ENCODE data around the gene ITPR1.

Gene ITPR1

DNA sequence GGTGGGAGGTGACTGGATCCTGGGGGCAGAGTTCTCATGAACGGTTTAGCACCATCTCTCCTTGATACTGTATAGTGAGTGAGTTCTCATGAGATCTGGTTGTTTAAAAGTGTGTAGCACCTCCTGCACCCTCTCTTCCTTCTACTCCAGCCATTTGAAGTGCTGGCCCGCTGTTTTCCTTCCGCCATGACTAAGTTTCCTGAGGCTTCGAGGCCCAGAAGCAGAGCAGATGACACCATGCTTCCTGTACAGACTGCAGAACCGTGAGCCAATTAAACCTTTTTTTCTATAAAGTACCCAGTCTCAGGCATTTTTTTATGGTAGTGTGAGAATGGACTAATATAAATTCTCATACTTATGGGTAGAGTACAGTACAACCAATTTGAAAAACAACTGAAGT lies 362.5 kb downstream of the ITPR1 start:
- DNase-seq (ENCODE audit: low spot score) = no peak

DNA sequence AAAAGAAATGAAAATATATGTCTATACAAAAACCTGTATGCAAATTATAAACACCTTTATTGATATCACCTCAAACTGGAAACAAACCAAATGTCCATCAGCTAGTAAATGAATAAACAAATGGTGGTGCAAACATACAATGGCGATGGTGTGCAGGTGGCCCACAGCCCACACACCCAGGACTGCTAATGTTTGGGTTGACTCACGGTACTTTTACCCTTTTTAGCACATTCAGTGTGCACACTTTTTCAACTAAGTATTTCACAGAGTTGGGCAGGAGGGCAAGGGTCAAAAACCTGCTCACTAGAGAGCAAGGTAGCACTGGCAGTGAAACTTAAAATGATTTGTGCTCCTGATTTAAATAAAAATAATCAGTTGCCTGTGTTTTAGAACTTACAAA lies 363.0 kb downstream of the ITPR1 start:
- DNase-seq (ENCODE audit: low spot score) = no peak

DNA sequence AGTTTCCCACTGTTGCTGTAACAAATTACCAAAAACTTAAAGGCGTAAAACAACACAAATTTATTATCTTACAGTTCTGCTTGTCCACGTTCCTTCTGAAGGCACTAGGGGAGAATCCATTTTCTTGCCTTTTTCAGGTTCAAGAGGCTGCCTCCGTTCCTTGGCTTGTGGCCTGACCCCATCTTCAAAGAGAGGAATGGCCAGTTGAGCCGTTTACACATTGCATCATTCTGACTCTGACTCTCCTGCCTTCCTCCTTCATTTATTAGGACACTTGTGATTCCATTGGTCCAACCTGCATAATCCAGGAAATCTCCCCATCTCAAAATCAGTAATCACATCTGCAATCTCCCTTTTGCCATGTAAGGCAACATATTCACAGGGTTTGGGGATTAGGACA lies 363.4 kb downstream of the ITPR1 start:
- no peak for DNase-seq (ENCODE audit: low spot score)

DNA sequence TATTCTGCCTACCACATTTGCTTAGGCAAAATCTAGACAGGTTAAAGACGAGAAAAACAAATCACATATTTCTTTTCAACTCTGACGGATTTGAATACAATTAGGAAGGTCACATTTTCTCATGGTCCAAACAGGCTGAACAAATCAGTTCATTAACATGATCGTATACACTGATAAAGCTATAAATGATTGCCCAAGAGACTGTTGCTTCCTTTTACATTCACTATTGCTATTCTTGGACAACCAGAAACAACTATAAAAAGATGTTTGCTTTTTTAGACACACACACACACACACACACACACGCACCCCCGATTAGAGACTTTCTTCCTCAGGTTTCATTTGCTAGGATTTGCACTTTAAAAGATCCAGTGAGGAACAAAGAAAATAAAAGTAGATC lies 363.8 kb downstream of the ITPR1 start:
- DNase-seq (ENCODE audit: low spot score) = no peak

DNA sequence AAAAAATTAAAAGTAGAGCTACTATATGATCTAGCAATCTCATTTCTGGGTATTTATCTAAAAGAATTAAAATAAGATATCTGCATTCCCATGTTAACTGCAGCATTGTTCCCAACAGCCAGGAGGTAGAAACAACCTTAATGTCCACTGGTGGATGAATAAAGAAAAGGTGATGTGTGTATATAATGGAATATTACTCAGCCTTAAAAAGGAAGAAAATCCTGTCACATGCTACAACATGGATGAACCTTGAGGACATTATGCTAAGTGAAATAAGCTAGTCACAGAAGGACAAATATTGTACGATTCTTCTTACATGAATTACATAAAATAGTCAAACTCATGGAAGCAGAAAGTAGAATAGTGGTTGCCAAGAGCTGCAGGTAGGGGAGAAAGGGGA lies 366.6 kb downstream of the ITPR1 start:
- DNase-seq (ENCODE audit: low spot score) = no peak

DNA sequence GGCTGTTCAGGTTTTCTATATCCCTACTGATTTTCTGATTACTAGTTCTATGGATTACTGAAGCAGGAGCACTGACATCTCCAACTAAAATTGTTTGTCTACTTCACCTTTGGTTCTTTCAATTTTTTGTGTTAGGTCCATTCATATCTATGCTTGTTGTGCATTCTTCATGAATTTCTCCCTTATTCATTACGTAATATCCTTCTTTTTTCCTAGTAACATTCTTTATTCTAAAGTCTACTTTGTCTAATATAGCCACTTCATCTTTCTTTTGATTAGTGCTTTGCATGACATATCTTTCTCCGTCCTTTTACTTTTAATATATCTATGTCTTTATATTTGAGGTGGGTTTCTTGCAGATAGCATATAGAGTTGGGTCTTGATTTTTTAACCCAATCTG lies 369.8 kb downstream of the ITPR1 start:
- DNase-seq (ENCODE audit: low spot score) = no peak

DNA sequence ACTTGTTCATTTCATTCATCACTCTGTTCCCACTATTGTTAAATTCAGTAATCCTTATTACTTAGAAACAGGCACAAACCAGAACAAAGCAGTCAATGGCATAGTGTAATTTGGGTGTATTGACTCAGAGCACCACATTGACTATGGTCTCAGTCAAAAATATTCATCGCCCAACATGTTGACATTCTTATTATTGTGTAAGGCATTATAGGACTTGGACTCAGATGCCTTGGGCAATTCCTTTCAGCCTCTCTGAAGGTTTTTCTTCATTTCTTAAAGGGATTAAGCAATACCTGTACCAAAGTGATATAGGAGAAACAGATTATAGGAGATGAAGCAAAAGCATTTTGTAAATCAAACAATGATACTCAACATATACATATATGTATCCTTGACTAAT lies 371.4 kb downstream of the ITPR1 start:
- no peak for DNase-seq (ENCODE audit: low spot score)

DNA sequence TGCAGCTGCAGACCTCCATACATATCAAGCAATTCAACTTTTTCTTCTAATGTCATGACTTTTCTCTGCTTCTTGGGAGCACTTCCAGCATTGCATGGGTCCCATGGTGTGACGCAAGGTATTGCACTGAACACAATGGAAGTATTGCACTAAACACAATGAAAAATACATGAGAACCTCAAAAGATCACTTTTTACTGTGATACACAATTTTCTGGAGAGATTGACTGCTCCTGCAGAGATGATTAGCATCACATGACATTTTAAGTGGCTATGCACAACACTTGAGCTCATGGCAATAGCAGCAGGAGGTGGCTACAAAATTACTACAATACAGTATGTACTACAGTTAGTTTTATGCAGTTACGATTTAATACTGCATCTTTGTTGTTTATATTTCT lies 372.6 kb downstream of the ITPR1 start:
- no peak for DNase-seq (ENCODE audit: low spot score)

DNA sequence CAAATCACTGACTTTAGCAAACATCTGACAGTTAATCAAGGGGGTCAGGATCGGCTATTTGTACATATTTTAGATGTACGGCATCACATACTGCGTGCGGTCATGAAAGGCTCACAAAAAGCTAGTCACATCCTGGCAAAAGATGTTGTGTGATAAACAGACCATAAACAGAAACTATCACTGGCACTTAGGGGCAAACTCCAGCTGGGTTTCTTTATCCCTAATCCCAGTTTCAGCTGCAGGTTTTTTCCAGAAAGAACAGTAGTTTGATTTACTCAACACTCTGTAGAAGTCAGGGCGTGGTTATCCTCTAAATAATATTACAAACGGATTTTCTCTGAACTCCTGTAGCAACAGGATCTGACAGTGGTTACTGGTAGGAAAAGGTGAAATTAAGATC lies 373.7 kb downstream of the ITPR1 start:
- no peak for DNase-seq (ENCODE audit: low spot score)

DNA sequence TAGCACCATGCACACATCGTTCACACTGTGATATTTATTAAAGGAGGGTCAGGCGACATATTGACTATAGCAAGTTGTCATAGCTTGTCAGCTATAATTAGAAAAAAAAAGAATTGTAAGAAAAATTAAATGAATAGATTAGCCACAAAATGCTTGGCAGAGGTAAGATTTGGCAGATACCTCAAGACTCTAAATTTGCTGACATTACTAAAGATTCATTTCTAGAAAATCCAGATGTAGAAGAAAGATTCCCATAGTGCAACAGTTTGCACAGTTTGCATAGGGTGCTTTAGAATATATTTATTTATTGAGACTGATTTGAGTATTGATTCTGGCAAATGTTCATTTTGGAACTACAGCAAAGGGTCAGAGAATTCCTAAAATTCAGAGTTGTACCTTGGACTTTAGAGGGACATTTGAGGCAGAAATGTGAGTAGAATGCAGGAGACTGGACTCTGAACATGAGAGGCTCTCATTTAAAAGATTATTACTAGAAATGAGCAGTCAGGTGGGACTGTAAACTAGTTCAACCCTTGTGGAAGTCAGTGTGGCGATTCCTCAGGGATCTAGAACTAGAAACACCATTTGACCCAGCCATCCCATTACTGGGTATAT lies 384.1 kb downstream of the ITPR1 start:
- no peak for DNase-seq (ENCODE audit: low spot score)

DNA sequence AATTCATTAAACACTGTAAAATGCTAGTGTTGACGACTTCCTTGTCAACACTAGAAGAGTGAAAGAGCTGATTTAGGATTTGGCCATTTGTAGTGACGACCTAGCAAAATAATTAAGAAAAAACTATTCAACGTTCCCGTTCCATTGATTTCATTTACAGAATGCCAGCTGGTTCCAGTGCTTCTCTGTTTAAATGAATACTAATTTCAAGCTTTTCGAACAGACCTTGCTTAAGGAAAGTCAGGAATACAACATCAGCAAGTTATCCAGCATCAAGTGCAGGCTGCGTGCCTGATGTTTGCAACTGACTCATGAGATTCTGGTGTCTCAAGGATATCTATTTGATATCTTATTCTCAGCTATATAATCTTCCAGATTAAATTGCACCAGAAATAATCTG lies 387.7 kb downstream of the ITPR1 start:
- DNase-seq (ENCODE audit: low spot score) = no peak

DNA sequence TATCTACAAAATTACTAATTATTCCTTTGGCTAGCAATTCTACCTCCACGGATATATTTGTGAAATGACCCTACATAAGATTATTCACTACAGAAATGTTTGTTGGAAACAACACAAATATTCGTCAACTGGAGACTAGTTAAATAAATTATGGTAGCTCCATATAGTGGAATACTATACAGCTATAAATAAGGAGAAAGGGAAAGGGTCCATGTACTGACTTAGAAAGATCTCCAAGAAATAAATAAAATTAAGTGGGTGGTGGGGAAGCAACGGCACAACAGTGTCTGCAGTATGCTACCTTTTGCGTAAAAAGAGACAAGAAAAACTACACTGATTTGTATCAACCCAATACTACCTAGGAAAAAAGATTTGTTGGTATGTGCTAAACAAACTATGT lies 389.4 kb downstream of the ITPR1 start:
- DNase-seq (ENCODE audit: low spot score) = no peak

DNA sequence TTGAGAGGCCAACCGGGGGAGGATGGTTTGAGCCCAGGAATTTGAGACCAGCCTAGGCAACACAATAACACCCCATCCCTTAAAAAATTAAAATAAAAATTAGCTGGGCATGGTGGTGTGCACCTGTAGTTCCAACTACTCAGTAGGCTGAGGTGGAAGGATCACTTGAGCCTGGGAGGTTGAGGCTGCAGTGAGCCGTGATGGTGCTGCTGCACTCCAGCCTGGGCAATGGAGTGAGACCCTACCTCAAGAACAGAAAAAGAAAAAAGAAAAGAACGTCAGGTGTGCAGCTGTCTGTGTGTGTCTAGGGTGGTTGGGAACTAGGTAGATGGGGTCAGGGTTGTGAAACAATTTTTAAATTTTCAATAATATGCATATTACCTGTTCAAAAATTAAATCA lies 389.9 kb downstream of the ITPR1 start:
- no peak for DNase-seq (ENCODE audit: low spot score)

DNA sequence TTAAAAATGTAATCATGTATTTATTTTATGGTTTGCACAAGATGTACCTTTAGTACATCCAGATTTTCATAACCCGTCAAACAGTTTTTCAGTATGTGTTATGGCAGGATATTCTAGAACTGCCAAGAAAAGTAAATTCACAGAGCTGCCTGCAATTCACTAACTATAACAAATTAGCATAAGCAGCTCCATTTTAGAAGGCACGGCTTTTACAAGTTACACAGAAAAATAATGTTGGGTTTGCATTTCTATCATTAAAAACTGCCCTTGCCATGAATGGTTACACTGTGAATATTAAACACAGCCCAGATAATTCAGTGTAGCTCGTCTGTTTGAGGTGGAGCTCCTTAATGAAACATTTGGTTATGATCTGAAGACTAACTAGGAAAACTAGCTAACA lies 391.7 kb downstream of the ITPR1 start:
- DNase-seq (ENCODE audit: low spot score) = no peak

DNA sequence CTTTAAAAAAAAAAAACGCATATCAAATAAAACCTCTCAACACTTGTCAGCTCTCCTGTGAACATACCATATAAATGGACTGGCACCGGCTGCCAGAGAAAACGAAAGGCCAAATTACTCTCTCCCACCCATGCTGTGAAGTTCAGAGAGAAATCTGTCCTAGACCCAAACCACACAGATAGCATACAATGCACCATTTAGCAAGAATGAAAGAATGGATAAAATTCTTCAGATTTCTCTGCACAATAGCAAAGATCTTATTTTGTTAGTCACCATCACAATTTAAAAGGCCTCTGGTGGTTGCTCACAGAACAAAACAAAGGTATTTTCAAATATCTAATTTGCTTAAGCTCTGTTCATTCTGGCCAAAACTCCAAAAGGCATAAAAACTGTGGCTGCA lies 392.2 kb downstream of the ITPR1 start:
- DNase-seq (ENCODE audit: low spot score) = peak; percentile 14

DNA sequence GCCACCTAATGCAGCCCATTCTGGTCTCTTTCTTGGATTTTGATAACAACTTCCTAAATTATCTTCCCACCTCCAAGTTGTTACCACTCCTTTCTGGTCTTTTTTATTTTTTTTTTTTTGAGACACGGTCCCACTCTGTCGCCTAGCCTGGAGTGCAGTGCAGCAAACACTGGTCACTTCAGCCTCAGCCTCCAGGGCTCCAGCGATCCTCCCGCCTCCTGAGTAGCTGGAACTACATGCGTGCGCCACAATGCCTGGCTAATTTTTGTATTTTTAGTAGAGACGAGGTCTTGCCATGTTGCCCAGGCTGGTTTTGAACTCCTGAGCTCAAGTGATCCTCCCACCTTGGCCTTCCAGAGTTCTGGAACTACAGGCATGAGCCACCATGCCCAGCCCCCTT lies 393.3 kb downstream of the ITPR1 start:
- no peak for DNase-seq (ENCODE audit: low spot score)

DNA sequence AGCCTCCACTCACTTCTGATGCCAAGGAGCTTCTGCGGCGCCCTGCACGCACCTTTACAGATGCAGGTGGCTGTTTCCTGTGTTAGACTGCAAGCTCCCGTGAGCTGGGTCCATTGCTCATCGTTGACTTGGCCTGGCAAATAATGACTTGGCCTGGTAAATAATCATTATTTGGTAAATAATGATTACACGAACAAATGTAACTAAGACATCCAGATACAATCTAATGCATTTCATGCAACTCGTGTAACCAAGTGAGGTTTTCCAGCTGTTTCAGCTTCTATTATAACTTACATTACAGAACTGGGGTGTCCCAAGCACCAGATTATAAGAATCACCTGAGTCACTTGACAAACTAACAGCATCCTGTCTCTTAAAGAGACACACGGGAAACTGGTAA lies 394.0 kb downstream of the ITPR1 start:
- no peak for DNase-seq (ENCODE audit: low spot score)

DNA sequence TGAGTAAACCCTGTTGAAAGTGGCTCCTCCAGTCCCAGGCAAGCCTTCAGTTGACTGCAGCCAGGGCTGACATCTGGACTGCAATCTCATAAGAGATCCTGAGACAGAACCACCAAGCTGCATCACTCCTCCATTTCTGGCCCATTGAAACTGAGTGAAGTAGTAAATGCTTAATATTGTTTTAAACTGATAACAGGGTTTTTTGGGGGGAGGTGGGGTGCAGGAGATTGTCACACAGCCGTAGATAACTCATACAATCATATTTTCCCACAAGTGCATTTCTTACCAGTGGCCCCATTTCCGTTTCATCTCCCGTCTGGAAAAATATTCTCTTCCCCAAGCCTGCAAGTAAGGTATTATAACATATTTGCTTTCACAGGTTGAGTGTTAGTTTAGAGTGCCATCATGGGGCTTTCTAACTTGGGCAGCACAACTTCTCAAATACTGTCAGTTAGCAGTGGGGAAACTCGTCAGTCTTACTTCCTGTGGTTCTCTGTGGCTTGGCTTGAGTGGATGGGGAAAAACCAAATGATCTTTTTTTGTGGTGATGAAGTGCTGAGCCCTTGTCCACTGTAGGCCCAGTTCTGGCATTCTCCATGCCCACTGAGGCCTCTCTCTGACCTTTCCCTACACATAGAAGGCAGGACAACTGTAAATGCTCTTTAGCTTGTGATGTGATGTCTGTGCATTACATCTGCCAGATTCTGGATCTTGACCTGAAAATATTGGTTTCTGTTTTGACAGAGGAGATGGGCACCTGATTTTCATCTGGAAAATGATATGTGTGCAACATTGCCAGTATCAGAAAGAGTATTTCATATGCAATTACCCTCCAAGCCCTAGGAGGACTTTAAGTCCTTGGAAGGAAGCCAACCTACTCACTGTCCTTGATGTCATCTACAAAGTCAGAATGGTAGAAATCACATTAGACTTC lies 396.0 kb downstream of the ITPR1 start:
- DNase-seq (ENCODE audit: low spot score) = no peak

DNA sequence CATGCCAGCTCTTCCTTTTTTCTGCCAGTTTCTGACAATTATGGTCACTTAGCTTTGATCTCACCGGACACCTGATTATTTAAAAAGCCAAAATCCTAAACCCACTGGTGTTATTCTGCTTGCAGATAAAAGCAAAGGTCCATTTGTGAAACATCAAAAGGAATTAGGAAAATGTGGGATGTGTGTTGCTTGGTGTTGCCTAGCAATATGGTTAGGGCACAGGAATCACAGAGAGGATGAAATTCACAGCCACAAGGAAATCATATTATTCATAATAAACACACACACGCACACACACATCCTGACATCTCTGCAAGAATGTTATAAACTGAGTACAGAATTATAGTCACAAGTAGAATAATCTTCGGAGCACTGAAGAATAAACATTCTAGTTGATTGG lies 396.7 kb downstream of the ITPR1 start:
- no peak for DNase-seq (ENCODE audit: low spot score)

DNA sequence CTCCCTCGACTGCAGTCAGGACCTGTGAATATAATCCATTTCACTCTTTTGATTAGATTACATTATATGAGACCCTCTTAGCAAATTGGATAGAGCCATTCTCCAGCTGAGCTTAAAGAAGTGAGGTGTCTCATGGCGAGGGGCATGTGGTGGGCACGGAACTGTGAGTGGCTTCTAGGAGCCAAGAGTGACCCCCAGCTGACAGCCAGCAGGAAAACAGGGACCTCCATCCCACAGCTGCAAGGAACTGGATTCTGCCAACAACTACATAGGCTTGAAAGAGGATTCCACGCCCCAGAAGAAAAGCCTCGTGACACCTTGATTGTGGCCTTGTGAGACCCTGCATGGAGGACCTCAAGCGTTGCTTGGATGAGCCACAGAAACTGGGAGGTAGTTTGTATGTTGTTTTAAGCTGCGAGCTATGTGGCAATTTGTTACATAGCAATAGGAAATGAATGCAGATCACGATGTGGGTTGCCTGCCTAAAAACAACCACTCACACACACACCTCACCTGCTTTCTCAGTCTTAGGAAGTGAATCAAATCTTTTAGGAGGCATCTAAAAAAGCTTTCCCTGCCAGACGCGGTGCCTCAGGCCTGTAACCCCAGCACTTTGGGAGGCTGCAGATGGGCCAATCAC lies 401.9 kb downstream of the ITPR1 start:
- DNase-seq (ENCODE audit: low spot score) = no peak

DNA sequence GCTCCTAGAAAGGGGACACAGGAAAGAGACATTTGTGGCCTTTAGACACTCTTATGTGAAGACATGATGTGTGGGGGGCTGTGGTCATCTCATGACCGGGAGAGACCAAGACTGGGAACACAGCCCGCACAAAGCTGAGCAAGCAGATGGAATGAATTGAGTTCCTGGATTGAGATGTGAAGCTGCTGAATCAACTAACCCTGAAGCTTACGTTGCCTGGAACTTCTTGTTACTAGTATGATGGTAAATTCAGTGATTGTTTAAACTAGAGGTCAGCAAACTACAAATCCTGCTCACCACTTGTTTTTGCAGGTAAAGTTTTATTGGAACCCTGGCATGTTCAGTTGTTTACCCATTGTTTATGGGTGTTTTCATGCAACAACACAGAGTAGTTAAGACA lies 402.7 kb downstream of the ITPR1 start:
- no peak for DNase-seq (ENCODE audit: low spot score)

Data from COLO829 (cell line).